Stimulated activated naive B cell treated with anti-CD40 and anti-IgM and Interleukin-4, amounts not matched to agents 10 μg/mL and 1 μg/mL and 100 μg/mL, for 72 hours (primary cell): ENCODE measurements around the gene MPZL3.

Experiments used
- ATAC-seq, 2 donors: fragments of 150-1000 bp; cut with Tn5 transposase; replicated peaks; 2 replicates each; pipeline ENCODE4 v1.10.0; 2021; ENCODE audit warnings: moderate library complexity in 1 of 2
- DNase-seq: peaks from one replicate; pipeline ENCODE4 v3.0.0; 2021
- H3K27ac Mint-ChIP-seq: one replicate; pipeline ENCODE4 v1.8.0; 2022; ENCODE audit warnings: mild to moderate bottlenecking, mixed read lengths
- H3K27me3 Mint-ChIP-seq, 2 donors: one replicate each; pipeline ENCODE4 v1.8.0; 2022; ENCODE audit warnings: mixed read lengths in 2 of 2
- H3K36me3 Mint-ChIP-seq, 2 donors: one replicate each; pipeline ENCODE4 v1.8.0; 2022; ENCODE audit warnings: mixed read lengths in 2 of 2, mild to moderate bottlenecking in 1 of 2
- H3K4me1 Mint-ChIP-seq, 2 donors: one replicate each; pipeline ENCODE4 v1.8.0; 2022; ENCODE audit warnings: mixed read lengths in 2 of 2, mild to moderate bottlenecking in 1 of 2
- H3K4me3 Mint-ChIP-seq, 2 donors: one replicate each; pipeline ENCODE4 v1.8.0; 2022; ENCODE audit warnings: mild to moderate bottlenecking in 2 of 2, mixed read lengths in 2 of 2, moderate library complexity in 1 of 2
- H3K9me3 Mint-ChIP-seq, 2 donors: one replicate each; pipeline ENCODE4 v1.8.0; 2022; ENCODE audit warnings: mixed read lengths in 2 of 2, mild to moderate bottlenecking in 1 of 2

The MPZL3 gene

GRCh38 chr11:118251858-118252652 is at the start of gene MPZL3:
TSS of gene MPZL3 (minus strand) at chr11:118252365. CDS start at chr11:118252294, 71 bp downstream.
- peak; percentile 84 for ATAC-seq
- DNase-seq = peak; percentile 83
- peak within 1 kb of the TSS; percentile 97 to 99 for H3K4me3 Mint-ChIP-seq
- H3K27me3 Mint-ChIP-seq = peaks cover 0 to 5% of the 10 kb centered on the region in 2 donors
- H3K36me3 Mint-ChIP-seq = peaks cover 29 to 45% of the 10 kb centered on the region in 2 donors
- H3K4me1 Mint-ChIP-seq = peaks cover 15 to 31% of the 10 kb centered on the region in 2 donors
- H3K9me3 Mint-ChIP-seq = peaks cover 0 to 2% of the 10 kb centered on the region in 2 donors
- peak within 1 kb of the TSS; percentile 100 for H3K27ac Mint-ChIP-seq

- H3K4me1 Mint-ChIP-seq = peaks cover 0 to 2% of the 10 kb centered on the region in 2 donors
- peaks cover 5 to 9% of the 10 kb centered on the region in 2 donors for H3K27me3 Mint-ChIP-seq
- no peaks in the 10 kb centered on the region for H3K9me3 Mint-ChIP-seq
- no peaks in the 10 kb centered on the region for H3K36me3 Mint-ChIP-seq
- no peak overlapping the region for H3K27ac Mint-ChIP-seq
- no peak for DNase-seq
- ATAC-seq = no peak
- H3K4me3 Mint-ChIP-seq = no peak overlapping the region
Measured at GRCh38 chr11:118301600-118302195, 49.5 kb upstream of the MPZL3 start.

- no peaks in the 10 kb centered on the region for H3K36me3 Mint-ChIP-seq
- peaks cover 14 to 20% of the 10 kb centered on the region in 2 donors for H3K27me3 Mint-ChIP-seq
- H3K4me1 Mint-ChIP-seq = peaks cover 4 to 10% of the 10 kb centered on the region in 2 donors
- no peak for DNase-seq
- H3K4me3 Mint-ChIP-seq = no peak overlapping the region
- no peaks in the 10 kb centered on the region for H3K9me3 Mint-ChIP-seq
- peak; percentile 52 to 63 for ATAC-seq
- no peak overlapping the region for H3K27ac Mint-ChIP-seq
Measured at GRCh38 chr11:118295815-118296454, 43.8 kb upstream of the MPZL3 start.

- Mint-ChIP-seq H3K27ac (no peak overlapping the region), H3K36me3 (no peaks in the 10 kb centered on the region), H3K4me1 (peaks cover 6 to 14% of the 10 kb centered on the region in 2 donors), H3K9me3 (no peaks in the 10 kb centered on the region), H3K4me3 (no peak overlapping the region), H3K27me3 (peaks cover 16 to 22% of the 10 kb centered on the region in 2 donors)
- DNase-seq (no peak), ATAC-seq (no peak)
Measured at GRCh38 chr11:118295199-118295598, 43.0 kb upstream of the MPZL3 start.

- ATAC-seq = no peak
- peaks cover 2 to 4% of the 10 kb centered on the region in 2 donors for H3K9me3 Mint-ChIP-seq
Measured at GRCh38 chr11:118294053-118294452, 41.9 kb upstream of the MPZL3 start.

GRCh38 chr11:118291477-118292135 is 39.4 kb upstream of the MPZL3 start:
- no peak for ATAC-seq
- Mint-ChIP-seq H3K9me3 (peaks cover 2 to 4% of the 10 kb centered on the region in 2 donors), H3K4me3 (no peak overlapping the region), H3K36me3 (peaks cover 3 to 4% of the 10 kb centered on the region in 2 donors), H3K27ac (no peak overlapping the region), H3K4me1 (peaks cover 8 to 20% of the 10 kb centered on the region in 2 donors), H3K27me3 (peaks cover 20 to 27% of the 10 kb centered on the region in 2 donors)
- DNase-seq = no peak

More at GRCh38 chr11:118294053-118294452, 41.9 kb upstream of the MPZL3 start:
- Mint-ChIP-seq H3K27ac (no peak overlapping the region), H3K4me1 (peaks cover 8 to 20% of the 10 kb centered on the region in 2 donors), H3K4me3 (no peak overlapping the region), H3K36me3 (peaks cover 3 to 4% of the 10 kb centered on the region in 2 donors), H3K27me3 (peaks cover 20 to 27% of the 10 kb centered on the region in 2 donors)
- no peak for DNase-seq

- peaks cover 3 to 4% of the 10 kb centered on the region in 2 donors for H3K36me3 Mint-ChIP-seq
- H3K4me3 Mint-ChIP-seq = no peak overlapping the region
- DNase-seq = peak; percentile 37
- peaks cover 8 to 18% of the 10 kb centered on the region in 2 donors for H3K4me1 Mint-ChIP-seq
- H3K9me3 Mint-ChIP-seq = peaks cover 2 to 4% of the 10 kb centered on the region in 2 donors
- peak; percentile 86 for ATAC-seq
- peaks cover 20 to 27% of the 10 kb centered on the region in 2 donors for H3K27me3 Mint-ChIP-seq
- H3K27ac Mint-ChIP-seq = peak overlapping the region; percentile 20
Measured at GRCh38 chr11:118290923-118291322, 38.8 kb upstream of the MPZL3 start.

- no peak for DNase-seq
- ATAC-seq = no peak
- Mint-ChIP-seq H3K4me1 (peaks cover 6 to 13% of the 10 kb centered on the region in 2 donors), H3K36me3 (peaks cover 3 to 4% of the 10 kb centered on the region in 2 donors), H3K27me3 (peaks cover 20 to 27% of the 10 kb centered on the region in 2 donors), H3K9me3 (peaks cover 2 to 4% of the 10 kb centered on the region in 2 donors), H3K4me3 (no peak overlapping the region), H3K27ac (no peak overlapping the region)
Measured at GRCh38 chr11:118289401-118289800, 37.2 kb upstream of the MPZL3 start.

- peaks cover 10 to 13% of the 10 kb centered on the region in 2 donors for H3K4me1 Mint-ChIP-seq
- no peak for ATAC-seq
- H3K4me3 Mint-ChIP-seq = no peak overlapping the region
- H3K9me3 Mint-ChIP-seq = peaks cover 2 to 4% of the 10 kb centered on the region in 2 donors
- peaks cover 15 to 18% of the 10 kb centered on the region in 2 donors for H3K27me3 Mint-ChIP-seq
- no peak for DNase-seq
- H3K36me3 Mint-ChIP-seq = peaks cover 3 to 4% of the 10 kb centered on the region in 2 donors
- H3K27ac Mint-ChIP-seq = no peak overlapping the region
Measured at GRCh38 chr11:118287006-118287405, 34.8 kb upstream of the MPZL3 start.

- Mint-ChIP-seq H3K4me3 (no peak overlapping the region), H3K27me3 (peaks cover 11 to 14% of the 10 kb centered on the region in 2 donors), H3K27ac (no peak overlapping the region), H3K36me3 (peaks cover 3 to 5% of the 10 kb centered on the region in 2 donors), H3K9me3 (peaks cover 2 to 4% of the 10 kb centered on the region in 2 donors), H3K4me1 (peaks cover 11 to 16% of the 10 kb centered on the region in 2 donors)
- no peak for ATAC-seq
- no peak for DNase-seq
Measured at GRCh38 chr11:118286545-118286944, 34.4 kb upstream of the MPZL3 start.

GRCh38 chr11:118283756-118284350 is 31.7 kb upstream of the MPZL3 start:
- Mint-ChIP-seq H3K27me3 (peaks cover 2% of the 10 kb centered on the region in 2 donors), H3K4me1 (peaks cover 9 to 13% of the 10 kb centered on the region in 2 donors), H3K36me3 (peaks cover 0 to 6% of the 10 kb centered on the region in 2 donors), H3K9me3 (no peaks in the 10 kb centered on the region), H3K4me3 (no peak overlapping the region), H3K27ac (no peak overlapping the region)
- DNase-seq = no peak
- no peak for ATAC-seq

- Mint-ChIP-seq H3K27me3 (peaks cover 6% of the 10 kb centered on the region in 2 donors), H3K36me3 (peaks cover 0 to 6% of the 10 kb centered on the region in 2 donors), H3K27ac (no peak overlapping the region), H3K4me1 (peaks cover 9 to 14% of the 10 kb centered on the region in 2 donors), H3K4me3 (no peak overlapping the region), H3K9me3 (no peaks in the 10 kb centered on the region)
- ATAC-seq (no peak), DNase-seq (no peak)
Measured at GRCh38 chr11:118283037-118283636, 31.0 kb upstream of the MPZL3 start.

GRCh38 chr11:118282606-118283005 is 30.4 kb upstream of the MPZL3 start:
- ATAC-seq = no peak
- Mint-ChIP-seq H3K4me1 (peaks cover 9 to 14% of the 10 kb centered on the region in 2 donors), H3K27me3 (peaks cover 6% of the 10 kb centered on the region in 2 donors), H3K4me3 (no peak overlapping the region), H3K9me3 (no peaks in the 10 kb centered on the region), H3K36me3 (peaks cover 0 to 6% of the 10 kb centered on the region in 2 donors), H3K27ac (no peak overlapping the region)
- no peak for DNase-seq
